Measurements from ENCODE around the gene CXXC5. TPM values are rescaled to one million over a fixed set of nuclear protein-coding genes. Genes with fewer than 3 reads are reported as not detected.

Gene CXXC5
- total and polyA plus RNA-seq, 9 of the 15 experiments (the other 6 are each of a cell fraction or from before 2014, with no cell fraction given), result 1.9 to 123 (median 45.8) TPM

DNA sequence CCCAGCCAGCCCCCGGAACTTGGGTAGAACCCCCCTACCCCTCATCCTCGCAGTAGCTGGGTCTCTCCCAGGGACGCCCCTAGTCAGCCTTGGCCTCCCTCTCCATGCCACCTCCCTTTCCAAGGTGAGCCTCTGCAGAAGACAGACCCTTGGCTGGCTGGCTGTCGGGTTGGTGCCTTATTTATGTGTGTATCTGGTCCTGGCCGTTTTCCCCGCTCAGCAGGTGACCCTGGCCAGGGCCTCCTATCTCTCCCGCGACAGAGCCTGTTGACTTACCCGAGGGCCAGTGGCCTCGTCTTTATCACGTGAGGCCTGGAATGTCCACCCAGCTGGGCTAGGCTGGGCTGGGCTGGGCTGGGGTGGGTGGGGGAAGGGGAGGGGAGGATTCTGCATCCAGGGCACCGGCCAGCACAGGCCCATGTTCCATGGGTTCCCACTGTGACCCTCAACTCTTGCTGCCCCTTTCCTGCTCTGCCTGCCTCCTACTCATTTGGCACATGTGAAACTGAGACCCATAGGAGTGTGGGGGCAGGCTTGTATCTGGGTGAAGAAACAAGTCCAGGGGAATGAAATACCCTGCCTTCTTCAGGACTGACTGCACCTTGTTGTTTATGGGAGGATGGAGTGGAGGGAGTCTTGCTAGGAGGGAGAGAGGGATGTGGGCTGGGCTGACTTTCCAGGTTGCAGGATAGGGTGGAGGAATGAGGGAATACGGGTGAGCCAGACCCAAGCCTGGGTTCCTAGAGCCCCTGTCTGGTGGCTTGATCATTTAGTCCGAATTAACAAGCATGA lies 3.1 kb downstream of the CXXC5 start (continued):
- TF ChIP-seq, protein P1, sequence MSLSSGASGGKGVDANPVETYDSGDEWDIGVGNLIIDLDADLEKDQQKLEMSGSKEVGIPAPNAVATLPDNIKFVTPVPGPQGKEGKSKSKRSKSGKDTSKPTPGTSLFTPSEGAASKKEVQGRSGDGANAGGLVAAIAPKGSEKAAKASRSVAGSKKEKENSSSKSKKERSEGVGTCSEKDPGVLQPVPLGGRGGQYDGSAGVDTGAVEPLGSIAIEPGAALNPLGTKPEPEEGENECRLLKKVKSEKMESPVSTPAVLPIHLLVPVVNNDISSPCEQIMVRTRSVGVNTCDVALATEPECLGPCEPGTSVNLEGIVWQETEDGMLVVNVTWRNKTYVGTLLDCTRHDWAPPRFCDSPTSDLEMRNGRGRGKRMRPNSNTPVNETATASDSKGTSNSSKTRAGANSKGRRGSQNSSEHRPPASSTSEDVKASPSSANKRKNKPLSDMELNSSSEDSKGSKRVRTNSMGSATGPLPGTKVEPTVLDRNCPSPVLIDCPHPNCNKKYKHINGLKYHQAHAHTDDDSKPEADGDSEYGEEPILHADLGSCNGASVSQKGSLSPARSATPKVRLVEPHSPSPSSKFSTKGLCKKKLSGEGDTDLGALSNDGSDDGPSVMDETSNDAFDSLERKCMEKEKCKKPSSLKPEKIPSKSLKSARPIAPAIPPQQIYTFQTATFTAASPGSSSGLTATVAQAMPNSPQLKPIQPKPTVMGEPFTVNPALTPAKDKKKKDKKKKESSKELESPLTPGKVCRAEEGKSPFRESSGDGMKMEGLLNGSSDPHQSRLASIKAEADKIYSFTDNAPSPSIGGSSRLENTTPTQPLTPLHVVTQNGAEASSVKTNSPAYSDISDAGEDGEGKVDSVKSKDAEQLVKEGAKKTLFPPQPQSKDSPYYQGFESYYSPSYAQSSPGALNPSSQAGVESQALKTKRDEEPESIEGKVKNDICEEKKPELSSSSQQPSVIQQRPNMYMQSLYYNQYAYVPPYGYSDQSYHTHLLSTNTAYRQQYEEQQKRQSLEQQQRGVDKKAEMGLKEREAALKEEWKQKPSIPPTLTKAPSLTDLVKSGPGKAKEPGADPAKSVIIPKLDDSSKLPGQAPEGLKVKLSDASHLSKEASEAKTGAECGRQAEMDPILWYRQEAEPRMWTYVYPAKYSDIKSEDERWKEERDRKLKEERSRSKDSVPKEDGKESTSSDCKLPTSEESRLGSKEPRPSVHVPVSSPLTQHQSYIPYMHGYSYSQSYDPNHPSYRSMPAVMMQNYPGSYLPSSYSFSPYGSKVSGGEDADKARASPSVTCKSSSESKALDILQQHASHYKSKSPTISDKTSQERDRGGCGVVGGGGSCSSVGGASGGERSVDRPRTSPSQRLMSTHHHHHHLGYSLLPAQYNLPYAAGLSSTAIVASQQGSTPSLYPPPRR (CRISPR knock-in tag; IDR thresholded peaks at IDR 0.05; ENCODE audit: borderline replicate concordance), result no peak

All from K562 (cell line).